ENCODE results near the gene ARAP1.

GRCh38 chr11:72672597-72673238, 79.5 kb downstream of the ARAP1 start:
- TF ChIP-seq ZNF274 (IDR thresholded peaks at IDR 0.05; ENCODE audit: low read depth, low read length) (no peak), SUZ12 (IDR thresholded peaks at IDR 0.05; ENCODE audit: extremely low read depth, insufficient read depth, insufficient read length) (no peak)
